ENCODE data around the gene TOX3.

Gene TOX3

GRCh38 chr16:52489894-52490293 is 57.0 kb downstream of the TOX3 start:
- DNase-seq: no peak

GRCh38 chr16:52488837-52489289 is 58.1 kb downstream of the TOX3 start:
- DNase-seq: no peak

DNA sequence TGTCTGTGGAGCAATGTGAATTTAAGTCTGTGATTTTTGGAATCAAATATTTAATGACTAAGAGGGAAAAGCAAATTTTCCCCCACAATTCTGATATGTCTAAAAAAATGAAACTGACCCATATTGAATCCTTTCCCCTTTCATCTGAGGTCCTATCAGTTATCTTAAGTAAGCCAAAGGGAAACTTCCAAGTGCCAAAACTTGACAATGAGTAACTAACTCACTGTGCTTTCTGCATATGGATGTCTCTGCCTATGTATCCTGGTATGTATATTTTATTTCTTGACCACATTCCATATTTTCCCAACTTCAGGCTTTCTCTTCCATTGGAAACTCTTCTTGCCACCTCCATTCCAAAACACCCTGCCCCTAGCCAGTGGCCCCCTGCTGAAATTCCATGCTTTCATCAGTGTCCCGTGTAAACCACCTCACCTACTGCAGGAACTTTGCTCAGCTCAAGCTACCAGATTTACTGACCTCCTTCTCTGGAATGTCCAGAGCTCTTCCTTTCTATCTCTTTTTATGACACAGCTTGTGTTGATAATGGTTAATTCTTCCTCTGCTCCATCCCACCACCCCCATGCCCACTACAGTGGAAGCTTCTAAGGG is 59.0 kb downstream of the TOX3 start:
- DNase-seq: no peak

GRCh38 chr16:52480237-52480636 is 66.7 kb downstream of the TOX3 start:
- DNase-seq: no peak

DNA sequence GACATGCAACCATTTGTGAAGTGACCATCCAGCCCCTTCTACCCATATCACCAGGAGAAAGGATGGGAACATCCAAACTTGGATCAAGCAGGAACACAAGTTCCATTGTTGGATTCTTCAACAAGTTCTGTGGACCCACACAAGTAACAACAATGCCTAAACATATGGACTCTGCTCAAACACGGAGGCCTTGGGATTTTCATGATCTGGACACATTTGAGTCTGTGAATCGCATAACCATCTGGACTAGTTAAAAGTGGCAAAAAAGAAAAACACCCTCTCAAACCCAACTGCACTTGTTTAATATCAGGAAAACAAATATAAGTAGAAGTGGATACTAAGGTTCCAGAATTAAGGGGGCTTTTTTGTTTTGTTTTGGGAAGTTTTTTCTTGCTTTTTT is 70.8 kb downstream of the TOX3 start:
- DNase-seq: no peak

- DNase-seq: no peak
Measured at GRCh38 chr16:52474679-52475078, 72.3 kb downstream of the TOX3 start.

- DNase-seq: no peak
Measured at GRCh38 chr16:52473096-52473495, 73.8 kb downstream of the TOX3 start.

GRCh38 chr16:52471650-52472370 is 75.1 kb downstream of the TOX3 start:
- DNase-seq: no peak

GRCh38 chr16:52470585-52470984 is 76.4 kb downstream of the TOX3 start:
- no peak for DNase-seq

DNA sequence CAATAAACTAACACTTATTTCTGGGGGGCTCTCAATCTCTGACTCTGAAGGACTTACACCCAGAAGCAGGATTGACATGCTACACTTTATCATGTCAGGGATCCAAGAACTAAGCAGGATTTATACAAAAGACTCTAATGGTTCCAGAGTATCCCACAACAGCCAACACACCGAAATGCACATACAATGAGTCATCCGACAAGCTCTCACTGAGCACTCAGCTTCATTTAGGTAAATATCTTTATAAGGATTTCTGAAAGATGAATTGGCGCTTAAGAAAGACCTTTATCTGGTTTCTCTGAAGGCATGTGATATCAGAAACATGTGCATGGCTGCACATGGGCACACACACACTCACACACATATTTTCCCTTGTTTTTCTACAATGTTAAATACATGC is 77.2 kb downstream of the TOX3 start:
- DNase-seq: no peak

DNA sequence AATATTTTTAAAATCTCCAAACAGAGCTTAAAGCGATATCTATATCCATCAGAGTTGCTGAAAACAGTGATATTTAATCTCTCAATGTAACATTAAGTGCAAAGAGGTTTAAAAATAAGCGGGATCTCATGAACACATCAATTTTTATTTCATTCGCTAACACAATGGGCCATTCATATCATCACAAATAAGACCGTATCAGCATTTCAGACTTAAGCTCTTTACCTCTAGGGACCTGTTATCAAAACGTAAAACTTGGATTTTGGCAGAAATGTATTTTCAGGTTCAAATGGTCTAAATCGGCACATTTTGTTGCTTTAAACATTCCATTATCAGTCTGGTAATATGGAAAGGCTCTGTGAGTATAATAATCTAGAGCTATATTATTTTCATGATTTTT is 77.9 kb downstream of the TOX3 start:
- DNase-seq: no peak

DNA sequence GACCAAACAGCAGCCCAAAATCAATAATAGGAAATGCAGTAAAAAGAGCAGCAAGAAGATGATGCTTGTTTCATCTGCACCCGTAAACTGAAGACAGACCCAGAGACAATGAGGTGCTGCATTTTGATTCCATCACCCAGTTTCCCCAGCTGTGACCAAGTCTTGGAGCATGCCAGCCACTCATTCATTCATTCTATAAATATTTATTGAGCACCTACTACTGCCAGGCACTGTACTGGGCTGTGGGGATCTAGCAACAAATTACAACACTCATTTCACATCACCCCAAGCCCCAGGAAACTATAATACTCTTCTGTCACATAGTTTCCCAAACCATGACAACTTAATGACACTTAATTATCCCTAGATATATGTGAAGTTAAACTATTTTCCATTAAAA is 79.2 kb downstream of the TOX3 start:
- DNase-seq: no peak

- no peak for DNase-seq
Measured at GRCh38 chr16:52466994-52467393, 79.9 kb downstream of the TOX3 start.

DNA sequence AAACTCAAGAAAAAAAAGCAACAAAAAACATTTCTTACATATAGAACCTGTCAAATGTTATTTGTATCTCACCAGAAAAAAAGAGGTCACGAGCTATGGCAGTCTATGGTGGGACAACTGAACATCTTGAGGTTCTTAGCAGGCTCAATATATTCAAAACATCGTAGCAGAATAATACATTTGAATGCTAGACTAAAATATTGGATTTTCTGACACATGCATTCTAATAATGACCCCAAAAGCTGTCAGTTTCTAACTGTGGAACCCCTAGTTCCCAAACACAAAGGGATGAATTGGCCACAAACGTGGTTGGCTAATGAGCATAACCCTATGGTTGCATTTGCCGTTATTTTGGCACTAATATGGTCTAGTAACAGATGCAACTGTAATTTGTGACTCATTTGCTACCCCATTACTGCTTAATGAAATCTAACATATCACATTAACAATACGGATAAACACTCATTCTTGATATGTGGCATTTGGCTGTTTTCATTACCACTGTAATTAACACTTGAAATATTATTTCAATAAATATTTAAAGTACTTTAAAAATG is 81.2 kb downstream of the TOX3 start:
- DNase-seq: no peak

DNA sequence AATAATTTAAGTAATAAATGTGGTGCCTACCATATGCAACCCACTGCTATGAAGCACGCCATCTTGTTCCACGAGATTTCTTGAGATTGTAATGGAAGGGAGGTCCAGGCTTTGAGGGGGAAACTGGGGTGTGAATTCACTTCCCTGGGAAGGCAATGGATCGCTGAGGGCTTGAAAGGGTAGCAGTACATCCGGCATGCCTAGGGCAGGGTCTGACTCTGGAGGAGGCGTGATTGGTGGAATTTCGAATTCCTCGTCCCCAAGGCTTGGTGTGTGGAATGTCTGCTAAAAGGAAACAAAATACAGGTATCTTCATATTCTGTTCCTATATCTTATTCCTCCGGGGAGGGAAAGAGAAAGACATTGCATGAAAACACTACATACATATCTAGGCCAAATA is 83.0 kb downstream of the TOX3 start:
- DNase-seq: no peak

DNA sequence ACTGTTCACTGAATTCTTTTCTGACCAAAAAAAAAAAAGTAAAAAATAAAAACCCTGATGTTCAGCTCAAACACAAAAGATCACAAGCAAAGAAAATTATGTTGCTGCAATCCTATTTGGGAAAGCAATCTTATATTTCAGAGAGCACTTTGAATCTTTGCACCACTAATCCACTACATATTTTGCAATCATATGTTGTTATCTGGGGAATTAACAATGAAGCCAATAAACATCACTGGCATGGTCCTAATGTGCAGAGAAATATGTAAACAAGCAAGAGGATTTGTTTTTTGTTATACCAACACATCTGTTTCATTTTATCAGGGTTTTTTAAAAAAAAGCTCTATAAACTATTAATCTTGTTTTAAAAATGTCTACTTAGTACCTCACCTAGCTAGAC is 84.1 kb downstream of the TOX3 start:
- DNase-seq: no peak

DNA sequence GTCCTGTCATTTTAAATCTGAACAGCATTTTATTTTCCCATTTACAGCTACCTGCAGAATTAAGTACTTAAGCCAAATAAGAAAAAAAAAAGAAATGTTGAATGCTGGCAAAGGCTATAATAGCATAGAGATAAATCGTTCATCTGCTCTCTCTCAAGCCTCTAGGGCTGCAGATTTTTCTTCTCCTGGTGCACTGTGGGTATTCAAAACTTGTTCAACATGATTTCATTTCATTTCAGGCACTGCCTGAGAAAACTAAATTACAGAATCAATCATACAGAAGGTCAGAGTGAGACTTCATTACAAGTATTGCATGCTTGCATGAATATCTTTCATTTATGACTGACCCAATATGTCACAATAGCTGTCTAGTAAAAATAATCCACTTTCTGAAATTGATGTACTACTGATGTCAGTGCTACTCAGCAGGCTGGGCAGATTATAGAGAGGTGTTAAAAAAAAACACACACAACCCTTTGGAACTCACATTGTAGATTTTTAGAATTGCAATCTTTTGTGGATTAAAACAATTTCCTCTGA is 86.2 kb downstream of the TOX3 start:
- DNase-seq: no peak

GRCh38 chr16:52456368-52456767 is 90.6 kb downstream of the TOX3 start:
- no peak for DNase-seq

DNA sequence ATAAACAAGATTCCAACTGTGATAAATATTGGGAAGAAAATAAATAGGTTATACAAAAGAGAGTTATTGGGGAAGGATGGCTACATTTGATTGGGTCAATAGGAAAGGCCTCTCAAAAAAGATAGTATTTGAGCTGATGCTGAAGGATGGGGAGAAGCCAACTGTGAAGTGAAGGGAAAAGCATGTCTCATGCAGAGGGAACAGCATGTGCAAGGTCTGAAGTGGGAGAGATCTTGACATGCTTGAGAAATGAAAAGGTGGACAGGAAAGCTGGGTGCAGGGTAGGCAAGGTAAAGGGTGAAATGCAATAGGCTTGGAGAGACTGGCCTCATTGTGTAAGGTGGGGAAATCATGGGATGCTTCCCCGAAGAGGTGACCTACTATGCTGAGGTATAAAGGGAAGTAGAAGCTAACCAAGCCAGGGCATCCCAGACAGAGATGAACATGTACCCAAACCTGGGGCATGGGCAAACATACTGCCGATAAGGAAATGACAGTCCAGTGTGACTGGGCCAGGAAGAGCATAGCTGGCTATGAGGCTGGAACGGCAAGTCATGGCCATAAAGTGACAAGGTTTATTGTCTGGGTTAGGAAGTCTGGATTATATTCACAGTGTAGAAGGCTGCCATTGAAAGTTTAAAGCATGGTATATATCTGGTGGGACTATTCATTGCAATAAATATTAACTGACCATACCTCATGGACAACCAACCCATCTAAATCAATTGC is 91.2 kb downstream of the TOX3 start:
- no peak for DNase-seq

GRCh38 chr16:52453644-52454043 is 93.3 kb downstream of the TOX3 start:
- DNase-seq: no peak

GRCh38 chr16:52451971-52452421 is 94.9 kb downstream of the TOX3 start:
- DNase-seq: no peak

- no peak for DNase-seq
Measured at GRCh38 chr16:52450916-52451315, 96.0 kb downstream of the TOX3 start.

- DNase-seq: no peak
Measured at GRCh38 chr16:52450241-52450640, 96.7 kb downstream of the TOX3 start.

DNA sequence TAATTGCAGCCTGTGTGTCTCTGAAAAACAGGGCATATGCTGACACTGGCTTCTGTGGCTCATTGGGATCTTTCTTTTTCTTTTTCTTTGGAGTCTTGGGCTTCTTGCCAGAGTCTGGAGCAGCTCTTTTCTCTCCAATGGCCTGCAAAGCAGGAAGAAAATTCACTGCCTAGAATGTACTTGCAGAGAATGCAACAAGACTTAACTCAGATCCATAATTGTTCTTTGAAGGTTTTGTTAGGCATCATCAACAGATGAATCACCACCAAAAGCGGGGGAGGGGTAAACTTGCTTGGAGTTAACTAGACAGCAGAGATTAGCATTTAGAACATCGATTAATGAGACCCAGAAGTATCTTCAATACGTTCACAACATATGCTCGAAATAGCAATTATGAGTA is 100.9 kb downstream of the TOX3 start:
- DNase-seq: no peak
